ENCODE results near the gene CACTIN.

The CACTIN gene

GRCh38 chr19:3623716-3624115, 2.9 kb downstream of the CACTIN start:
- DNase-seq = no peak

- no peak for DNase-seq
Observed at GRCh38 chr19:3622224-3622623, 4.4 kb downstream of the CACTIN start.

- DNase-seq = no peak
Observed at GRCh38 chr19:3621689-3622088, 4.9 kb downstream of the CACTIN start.

GRCh38 chr19:3620817-3621547, 5.6 kb downstream of the CACTIN start:
- DNase-seq = no peak

- no peak for DNase-seq
Observed at GRCh38 chr19:3620145-3620816, 6.3 kb downstream of the CACTIN start.

DNA sequence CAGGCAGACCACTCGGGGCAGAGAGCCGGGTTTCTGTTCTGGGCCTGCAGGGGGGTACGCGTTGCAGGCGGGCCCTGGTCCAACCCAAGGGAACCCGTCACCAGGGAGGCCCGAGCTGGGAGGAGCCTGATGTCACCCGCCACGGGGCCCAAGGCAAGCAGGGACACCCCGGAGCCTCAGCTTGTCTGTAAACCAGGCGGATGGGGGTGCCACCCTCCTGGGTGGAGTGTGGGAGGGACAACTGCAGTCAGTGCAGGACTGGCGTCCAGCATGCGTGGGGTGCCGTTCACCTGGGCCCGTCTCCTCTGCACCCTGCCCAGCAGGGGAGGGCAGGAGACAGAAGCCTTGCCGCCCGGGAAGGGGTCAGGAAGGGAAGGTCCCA, 7.0 kb downstream of the CACTIN start:
- no peak for DNase-seq

DNA sequence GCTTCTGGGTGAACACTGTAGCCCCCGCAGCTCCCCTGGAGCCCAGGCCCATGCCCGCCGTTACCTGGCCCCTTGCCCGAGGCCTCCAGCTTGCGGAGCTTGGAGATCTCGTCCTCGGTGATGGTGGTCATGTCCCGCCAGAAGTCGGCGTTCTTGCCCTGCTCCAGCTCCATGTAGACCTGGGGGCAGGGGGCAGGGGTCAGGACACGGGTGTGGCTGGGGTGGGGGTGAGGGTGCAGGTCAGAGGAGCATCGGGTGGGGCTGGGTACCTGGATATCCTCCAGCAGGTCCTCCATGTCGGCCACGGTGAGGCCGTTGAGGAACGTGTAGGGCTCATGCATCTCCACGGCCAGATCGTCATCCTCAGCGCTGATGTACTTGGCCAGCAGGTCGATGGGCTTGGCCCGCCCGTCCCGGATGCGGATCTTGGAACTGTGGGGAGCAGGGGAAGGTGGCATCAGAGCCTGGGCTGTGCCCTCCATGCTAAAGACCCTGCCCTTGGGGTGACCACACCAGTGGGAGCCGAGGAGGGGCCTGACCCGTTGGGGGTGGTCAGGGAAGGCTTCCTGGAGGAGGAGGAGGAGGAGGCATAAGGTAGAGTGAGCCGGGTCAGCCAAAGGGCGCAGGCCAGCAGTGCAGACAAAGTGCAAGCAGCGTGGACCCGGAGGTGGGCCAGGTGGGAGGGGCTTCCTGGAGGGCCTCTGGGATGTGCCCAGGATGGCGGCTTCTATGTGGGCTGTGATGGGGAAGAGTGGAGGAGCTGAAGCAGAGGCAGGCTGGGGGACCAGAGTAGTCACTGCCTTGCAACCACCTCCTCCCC, 7.6 kb downstream of the CACTIN start:
- no peak for DNase-seq

- peak; percentile 65 for DNase-seq
Observed at GRCh38 chr19:3618144-3618810, 8.3 kb downstream of the CACTIN start.

DNA sequence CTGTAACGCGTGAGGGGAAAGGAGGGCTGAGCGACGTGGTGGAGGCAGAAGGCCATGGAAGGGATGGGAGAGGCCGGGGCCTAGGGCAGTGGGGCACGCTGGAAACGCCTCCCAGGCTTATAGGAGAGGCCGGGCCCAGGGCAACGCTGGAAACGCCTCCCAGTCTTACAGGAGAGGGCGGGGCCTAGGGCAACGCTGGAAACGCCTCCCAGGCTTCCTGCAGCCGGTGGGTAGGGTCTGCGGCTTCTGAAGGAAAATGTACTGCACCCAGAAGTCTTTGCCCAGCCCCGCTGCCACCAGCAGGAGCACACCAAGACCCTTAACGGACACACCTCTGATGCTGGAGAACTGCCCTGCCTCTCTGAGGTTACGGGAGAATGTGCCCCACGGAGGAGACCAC, 9.1 kb downstream of the CACTIN start:
- DNase-seq = no peak

GRCh38 chr19:3615524-3616135, 11.0 kb downstream of the CACTIN start:
- DNase-seq = no peak

DNA sequence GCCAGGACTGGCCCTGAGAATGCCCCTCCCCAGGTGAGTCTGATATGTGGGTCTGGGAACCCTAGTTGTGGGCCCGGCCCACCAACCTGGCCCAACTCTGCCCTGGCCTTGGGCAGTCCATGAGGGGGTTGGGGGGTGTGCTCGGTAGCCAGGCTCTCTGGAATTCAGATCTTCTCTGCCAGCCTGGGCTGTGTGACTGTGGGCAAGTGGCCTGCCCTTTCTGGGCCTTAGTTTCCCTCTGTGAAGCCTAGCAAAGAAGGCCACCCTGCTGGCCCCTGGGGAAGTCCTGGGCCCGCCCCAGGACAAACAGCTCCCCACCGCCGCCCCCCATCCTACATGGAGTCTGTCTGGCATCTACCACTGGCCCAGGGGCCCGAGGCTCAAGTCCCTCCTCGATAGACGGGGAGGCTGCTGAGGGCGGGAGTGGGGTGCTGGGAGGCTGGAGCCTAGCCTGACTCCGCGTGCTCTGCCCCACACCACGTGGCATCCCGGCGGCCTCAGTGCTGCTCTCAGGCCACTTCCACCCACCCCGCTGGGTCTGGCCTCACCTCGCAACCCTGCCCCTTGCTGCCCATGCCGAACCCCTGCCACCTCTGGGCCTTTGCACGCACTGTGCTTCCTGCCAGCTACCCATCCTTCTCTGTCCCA, 11.6 kb downstream of the CACTIN start:
- DNase-seq = no peak

- DNase-seq = no peak
Observed at GRCh38 chr19:3613818-3614661, 12.6 kb downstream of the CACTIN start.

- no peak for DNase-seq
Observed at GRCh38 chr19:3612901-3613741, 13.5 kb downstream of the CACTIN start.

DNA sequence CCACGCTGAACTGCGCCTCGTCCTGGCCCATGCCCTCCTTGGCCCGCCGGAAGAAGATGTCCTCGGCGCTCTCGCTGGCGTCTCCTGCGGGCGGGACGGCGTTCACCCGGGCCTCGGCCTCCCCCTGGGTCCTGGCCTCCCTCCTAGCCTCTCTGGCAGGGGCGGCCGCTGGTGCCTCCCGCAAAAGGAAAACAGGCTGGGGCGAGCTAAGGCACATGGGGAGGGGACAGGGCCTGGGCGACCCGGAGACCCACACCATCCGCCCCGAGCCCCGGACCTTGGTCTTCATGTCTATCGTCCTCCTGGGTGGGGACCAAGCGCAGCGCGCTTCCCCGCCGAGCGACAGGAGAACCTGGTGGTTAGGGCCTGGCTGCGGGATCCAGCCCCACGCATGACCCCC, 14.3 kb downstream of the CACTIN start:
- DNase-seq = no peak

- DNase-seq = no peak
Observed at GRCh38 chr19:3611841-3612240, 14.7 kb downstream of the CACTIN start.

GRCh38 chr19:3610745-3611717, 15.6 kb downstream of the CACTIN start:
- DNase-seq = no peak

GRCh38 chr19:3609779-3610719, 16.5 kb downstream of the CACTIN start:
- no peak for DNase-seq
